Mesenchymal stem cell (in vitro differentiated cells and primary cell): Measurements from ENCODE around the gene ACTR5.

Experiments used
- DNase-seq: peaks from one replicate; pipeline ENCODE4 v3.0.0-alpha.2; 2013
- H2AFZ ChIP-seq: one replicate; pipeline ENCODE4 v1.6.1; 2013; ENCODE audit warnings: low read depth, mild to moderate bottlenecking, control low read depth, inconsistent platforms, low read length, moderate library complexity
- H2AK5ac ChIP-seq: 2 replicates; pipeline ENCODE4 v1.6.1; 2013; ENCODE audit warnings: low read length, moderate library complexity, mild to moderate bottlenecking, inconsistent platforms; ENCODE audit not compliant: severe bottlenecking
- H2BK120ac ChIP-seq: one replicate; pipeline ENCODE4 v1.6.1; 2013; ENCODE audit warnings: low read depth, mild to moderate bottlenecking, inconsistent platforms, low read length, moderate library complexity
- H2BK12ac ChIP-seq, 2 experiments: one replicate each; pipeline ENCODE4 v1.6.1; 2013; ENCODE audit warnings: inconsistent platforms in 2 of 2, low read length in 2 of 2, mild to moderate bottlenecking in 2 of 2, moderate library complexity in 2 of 2, control low read depth in 1 of 2
- H2BK15ac ChIP-seq: one replicate; pipeline ENCODE4 v1.6.1; 2013; ENCODE audit warnings: mild to moderate bottlenecking, low read depth, inconsistent platforms; ENCODE audit not compliant: poor library complexity, severe bottlenecking
- H2BK5ac ChIP-seq: 2 replicates; pipeline ENCODE4 v1.6.1; 2013; ENCODE audit warnings: low read depth, mild to moderate bottlenecking, low read length, control low read depth, inconsistent platforms; ENCODE audit not compliant: poor library complexity, severe bottlenecking
- H3K14ac ChIP-seq, 2 experiments: one replicate each; pipeline ENCODE4 v1.6.1; 2013; ENCODE audit warnings: inconsistent platforms in 2 of 2, low read length in 2 of 2, control low read depth in 1 of 2, mild to moderate bottlenecking in 1 of 2, moderate library complexity in 1 of 2
- H3K18ac ChIP-seq, 2 experiments: one replicate each; pipeline ENCODE4 v1.6.1; 2013; ENCODE audit warnings: inconsistent platforms in 2 of 2, low read length in 2 of 2, control low read depth in 1 of 2, low read depth in 1 of 2, mild to moderate bottlenecking in 1 of 2
- H3K23ac ChIP-seq, 2 experiments: one replicate each; pipeline ENCODE4 v1.6.1; 2013; ENCODE audit warnings: inconsistent platforms in 2 of 2, low read length in 2 of 2, mild to moderate bottlenecking in 2 of 2, moderate library complexity in 2 of 2, control low read depth in 1 of 2
- H3K27ac ChIP-seq: 2 replicates; pipeline ENCODE4 v1.5.1; 2013; ENCODE audit warnings: mild to moderate bottlenecking, moderate library complexity, low read length, control low read depth, inconsistent platforms; ENCODE audit not compliant: poor library complexity, severe bottlenecking
- H3K27me3 ChIP-seq, 2 experiments: 2 replicates each; pipeline versions ENCODE4 v1.6.1 to v1.7.0; 2013; ENCODE audit warnings: low read length in 2 of 2, mild to moderate bottlenecking in 2 of 2, moderate library complexity in 2 of 2, control low read depth in 1 of 2, inconsistent platforms in 1 of 2; ENCODE audit not compliant: control insufficient read depth in 1 of 2, insufficient read depth in 1 of 2
- H3K36me3 ChIP-seq, 2 experiments: 2 replicates each; pipeline versions ENCODE4 v1.6.1 to v1.7.0; 2013; ENCODE audit warnings: low read length in 2 of 2, control low read depth in 1 of 2, inconsistent platforms in 1 of 2, low read depth in 1 of 2, mild to moderate bottlenecking in 1 of 2; ENCODE audit not compliant: insufficient read depth in 2 of 2, control insufficient read depth in 1 of 2
- H3K4ac ChIP-seq, 2 experiments: one replicate each; pipeline ENCODE4 v1.6.1; 2013; ENCODE audit warnings: inconsistent platforms in 2 of 2, low read length in 2 of 2, mild to moderate bottlenecking in 2 of 2, moderate library complexity in 2 of 2, control low read depth in 1 of 2, low read depth in 1 of 2
- H3K4me1 ChIP-seq: 2 replicates; pipeline ENCODE4 v1.6.1; 2013; ENCODE audit warnings: low read depth, low read length, control low read depth; ENCODE audit not compliant: control insufficient read depth, insufficient read depth
- H3K4me2 ChIP-seq: 2 replicates; pipeline ENCODE4 v1.6.1; 2013; ENCODE audit warnings: low read length, mild to moderate bottlenecking, inconsistent platforms; ENCODE audit not compliant: poor library complexity, severe bottlenecking
- H3K4me3 ChIP-seq, 2 experiments: 2 replicates each; pipeline versions ENCODE4 v1.5.1 to v1.7.0; 2013; ENCODE audit warnings: low read length in 2 of 2, mild to moderate bottlenecking in 2 of 2, control low read depth in 1 of 2, low read depth in 1 of 2; ENCODE audit not compliant: insufficient read depth in 1 of 2
- H3K79me1 ChIP-seq: replicated peaks from 2 replicates; pipeline ENCODE4 v1.6.1; 2013; ENCODE audit warnings: mild to moderate bottlenecking, control low read depth, low read length, inconsistent platforms; ENCODE audit not compliant: poor library complexity, severe bottlenecking
- H3K9ac ChIP-seq: 2 replicates; pipeline ENCODE4 v1.7.0; 2013; ENCODE audit warnings: mild to moderate bottlenecking, low read length, moderate library complexity
- H3K9me3 ChIP-seq: 2 replicates; pipeline ENCODE4 v1.7.0; 2013; ENCODE audit warnings: mild to moderate bottlenecking, low read length; ENCODE audit not compliant: control insufficient read depth
- H4K8ac ChIP-seq: one replicate; pipeline ENCODE4 v1.6.1; 2013; ENCODE audit warnings: inconsistent platforms, mild to moderate bottlenecking, low read length, moderate library complexity
- H4K91ac ChIP-seq: one replicate; pipeline ENCODE4 v1.6.1; 2013; ENCODE audit warnings: mild to moderate bottlenecking, low read length, inconsistent platforms
- WGBS: methylation state at CpG from one replicate; pipeline ENCODE4 v1.1.7; 2013; ENCODE audit warnings: mixed read lengths; 5-methylcytosine and 5-hydroxymethylcytosine counted together

The ACTR5 gene

GRCh38 chr20:38805502-38805957 lies 57.3 kb downstream of the ACTR5 start, which contains the start of gene PPP1R16B:
TSS of gene PPP1R16B (plus strand) at chr20:38805697. CDS start at chr20:38835926, 30,229 bp downstream.
- Histone ChIP-seq H3K4ac (no peak within 1 kb of the TSS), H3K36me3 (no peaks in the 10 kb centered on the region), H2AK5ac (no peak within 1 kb of the TSS), H3K27me3 (peaks cover 53 to 64% of the 10 kb centered on the region in 2 experiments), H3K4me2 (peak within 1 kb of the TSS; percentile 98), H3K4me1 (peaks cover 21% of the 10 kb centered on the region), H2AFZ (no peak within 1 kb of the TSS), H3K9me3 (no peaks in the 10 kb centered on the region), H2BK120ac (no peak within 1 kb of the TSS), H3K4me3 (peak within 1 kb of the TSS; percentile 48 to 58), H3K27ac (no peak within 1 kb of the TSS), H3K9ac (no peak within 1 kb of the TSS), H4K91ac (no peak within 1 kb of the TSS), H2BK5ac (no peak within 1 kb of the TSS), H2BK15ac (no peak within 1 kb of the TSS), H3K79me1 (no peaks in the 10 kb centered on the region), H4K8ac (no peak within 1 kb of the TSS), H3K23ac (no peak within 1 kb of the TSS), H3K14ac (no peak within 1 kb of the TSS), H3K18ac (no peak within 1 kb of the TSS), H2BK12ac (no peak within 1 kb of the TSS)
- 2% methylated on average over 33 of the region's 40 CpGs for WGBS
- peak; percentile 19 for DNase-seq

DNA sequence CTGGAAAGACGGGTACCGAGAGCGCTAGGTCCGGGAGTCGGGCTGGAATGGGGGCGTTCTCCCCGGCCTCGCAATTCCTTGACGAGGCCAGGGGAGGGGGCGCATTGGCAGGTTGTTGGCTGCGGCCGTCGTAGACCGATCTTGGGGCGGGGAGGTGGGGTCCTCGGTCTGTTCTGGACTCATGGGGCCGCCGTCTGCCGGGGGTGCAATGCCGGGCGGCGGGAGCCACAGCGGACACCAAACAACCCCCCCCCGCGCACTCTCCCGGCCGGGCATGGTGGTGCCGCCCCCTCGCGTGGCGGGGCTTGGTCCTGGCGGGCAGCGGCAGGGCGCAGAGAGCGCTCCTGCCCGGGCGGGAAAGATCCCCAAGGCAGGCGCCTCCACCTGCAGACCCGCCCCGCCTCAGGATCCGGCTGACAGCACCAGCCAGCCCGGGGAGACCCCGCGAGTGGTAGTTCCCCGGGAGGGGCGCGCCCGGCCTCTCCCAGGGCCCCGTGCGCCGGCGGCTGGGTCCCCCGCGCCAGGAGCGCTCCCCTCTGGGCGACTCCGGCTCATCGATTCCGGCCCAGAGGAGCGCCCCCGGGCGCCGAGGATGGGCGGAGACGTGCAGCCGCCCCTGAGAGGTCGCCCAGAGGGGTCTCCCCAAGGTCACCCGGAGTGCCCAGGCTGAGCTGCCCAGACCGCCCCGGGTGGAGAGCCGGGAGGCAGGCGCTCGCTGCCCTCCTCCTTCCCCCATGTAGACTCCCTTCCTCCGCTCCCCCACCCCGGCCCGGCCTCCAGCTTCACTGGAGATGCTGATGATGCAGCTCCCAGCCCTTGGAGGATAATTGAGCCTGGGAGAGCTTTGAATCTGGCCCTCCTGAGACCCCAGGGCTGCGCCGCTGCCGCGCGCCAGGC lies 57.9 kb downstream of the ACTR5 start:
- no peak overlapping the region for H2AK5ac ChIP-seq
- H3K14ac ChIP-seq = no peak overlapping the region
- H3K4me2 ChIP-seq = peak overlapping the region; percentile 98
- no peak for DNase-seq
- H3K27ac ChIP-seq = no peak overlapping the region
- H2BK5ac ChIP-seq = no peak overlapping the region
- H3K4me3 ChIP-seq = peak overlapping the region; percentile 48 to 58
- no peak overlapping the region for H2BK120ac ChIP-seq
- H4K8ac ChIP-seq = no peak overlapping the region
- H4K91ac ChIP-seq = no peak overlapping the region
- no peak overlapping the region for H2AFZ ChIP-seq
- H2BK15ac ChIP-seq = no peak overlapping the region
- WGBS = under 1% methylated on average over 42 of the region's 81 CpGs
- H3K9me3 ChIP-seq = no peaks in the 10 kb centered on the region
- no peak overlapping the region for H2BK12ac ChIP-seq
- H3K27me3 ChIP-seq = peaks cover 59 to 71% of the 10 kb centered on the region in 2 experiments
- H3K4ac ChIP-seq = no peak overlapping the region
- H3K4me1 ChIP-seq = peaks cover 21% of the 10 kb centered on the region
- no peaks in the 10 kb centered on the region for H3K36me3 ChIP-seq
- no peak overlapping the region for H3K18ac ChIP-seq
- no peak overlapping the region for H3K23ac ChIP-seq
- H3K9ac ChIP-seq = no peak overlapping the region
- no peaks in the 10 kb centered on the region for H3K79me1 ChIP-seq

GRCh38 chr20:38806855-38807655 lies 58.8 kb downstream of the ACTR5 start:
- 29% methylated on average over 32 of the region's 32 CpGs for WGBS
- H3K9ac ChIP-seq = no peak overlapping the region

DNA sequence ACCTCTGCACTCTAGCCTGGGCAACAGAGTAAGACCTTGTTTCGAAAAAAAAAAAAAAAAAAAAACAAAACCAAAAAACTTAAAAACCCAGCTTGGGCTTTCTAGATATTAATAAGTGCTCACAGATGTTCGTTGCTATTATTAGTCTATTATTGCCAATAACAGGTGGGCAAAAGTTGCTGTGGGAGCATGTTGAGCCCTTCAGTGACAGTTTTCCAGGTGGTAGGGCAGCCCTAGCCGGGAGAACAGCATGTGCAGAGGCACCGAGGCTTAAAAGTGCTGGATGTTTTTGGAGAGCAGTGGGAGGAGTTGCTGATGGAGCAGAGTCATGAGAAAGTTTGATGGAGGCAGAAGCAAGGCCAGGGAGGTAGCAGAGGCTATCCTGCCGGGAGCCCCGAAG lies 61.7 kb downstream of the ACTR5 start:
- no peak for DNase-seq
- Histone ChIP-seq H2BK120ac (no peak overlapping the region), H2AFZ (no peak overlapping the region), H2BK5ac (no peak overlapping the region), H2AK5ac (no peak overlapping the region), H3K79me1 (no peaks in the 10 kb centered on the region), H3K14ac (no peak overlapping the region), H3K4me3 (no peak overlapping the region), H3K23ac (no peak overlapping the region), H3K27ac (no peak overlapping the region), H4K91ac (no peak overlapping the region), H3K4me2 (no peak overlapping the region), H2BK15ac (no peak overlapping the region), H3K9me3 (no peaks in the 10 kb centered on the region), H3K4ac (no peak overlapping the region), H3K18ac (no peak overlapping the region), H3K4me1 (peaks cover 21% of the 10 kb centered on the region), H3K27me3 (peaks cover 78 to 94% of the 10 kb centered on the region in 2 experiments), H3K36me3 (no peaks in the 10 kb centered on the region), H2BK12ac (no peak overlapping the region), H3K9ac (no peak overlapping the region), H4K8ac (no peak overlapping the region)
- WGBS = 57% methylated on average over 3 of the region's 6 CpGs

More at GRCh38 chr20:38806855-38807655, 58.8 kb downstream of the ACTR5 start:
- no peak overlapping the region for H2BK120ac ChIP-seq
- H3K27ac ChIP-seq = no peak overlapping the region
- no peak overlapping the region for H2AK5ac ChIP-seq
- no peak overlapping the region for H3K4me3 ChIP-seq
- no peak overlapping the region for H2AFZ ChIP-seq
- no peak overlapping the region for H3K4ac ChIP-seq
- no peak overlapping the region for H3K18ac ChIP-seq
- H3K9me3 ChIP-seq = no peaks in the 10 kb centered on the region
- H3K14ac ChIP-seq = no peak overlapping the region
- H3K36me3 ChIP-seq = no peaks in the 10 kb centered on the region
- no peak overlapping the region for H4K91ac ChIP-seq
- no peak for DNase-seq
- no peak overlapping the region for H2BK15ac ChIP-seq
- H2BK5ac ChIP-seq = no peak overlapping the region
- peaks cover 65 to 78% of the 10 kb centered on the region in 2 experiments for H3K27me3 ChIP-seq
- peaks cover 21% of the 10 kb centered on the region for H3K4me1 ChIP-seq
- H3K4me2 ChIP-seq = peak overlapping the region; percentile 98
- no peak overlapping the region for H4K8ac ChIP-seq
- H3K23ac ChIP-seq = no peak overlapping the region
- no peaks in the 10 kb centered on the region for H3K79me1 ChIP-seq
- H2BK12ac ChIP-seq = no peak overlapping the region
